HEK293 (cell line): ENCODE results near the gene MADCAM1.

Experiments used
- CTCF ChIA-PET: fragments of 350-600 bp; formaldehyde crosslinking; extraction: SDS; loops from one replicate; lab custom pipeline; 2021; ENCODE audit warnings: antibody characterized with exemption; lab: Yijun Ruan, JAX
- POLR2A ChIA-PET: fragments of 300-600 bp; formaldehyde crosslinking; extraction: SDS; loops from one replicate; lab custom pipeline; 2020; ENCODE audit warnings: antibody characterized with exemption, inconsistent platforms; lab: Yijun Ruan, JAX
- H3K27ac ChIP-seq: fragments of 200-500 bp; sonication (Bioruptor generic); 2 replicates; pipeline ENCODE4 v1.5.1; 2014; ENCODE audit warnings: low read depth, low read length, control low read depth, inconsistent platforms; ENCODE audit errors: extremely low read depth
- H3K36me3 ChIP-seq, 2 experiments: fragments of 200-500 bp in 1 of 2; sonication (Bioruptor generic) in 1 of 2; 1 replicate in 1 of 2; 2 replicates in 1 of 2; pipeline ENCODE4 v1.5.1; 2014 to 2017; ENCODE audit warnings: inconsistent platforms in 2 of 2, low read length in 2 of 2; ENCODE audit not compliant: control insufficient read depth in 2 of 2, insufficient read depth in 1 of 2
- H3K4me1 ChIP-seq: fragments of 200-500 bp; sonication (Bioruptor generic); 2 replicates; pipeline ENCODE4 v1.5.1; 2014; ENCODE audit warnings: mild to moderate bottlenecking, low read length, inconsistent platforms; ENCODE audit not compliant: control insufficient read depth, insufficient read depth
- H3K4me3 ChIP-seq: 2 replicates; pipeline ENCODE4 v1.5.1; 2011; ENCODE audit warnings: low read depth, mild to moderate bottlenecking, control low read depth, low read length, moderate library complexity
- H3K9me3 ChIP-seq: fragments of 200-500 bp; sonication (Bioruptor generic); 2 replicates; pipeline ENCODE4 v1.5.1; 2014; ENCODE audit warnings: low read depth, low read length, inconsistent platforms; ENCODE audit not compliant: control insufficient read depth, insufficient read depth
- PRDM10 ChIP-seq: fragments of 450-650 bp; formaldehyde crosslinking; IDR thresholded peaks from 2 replicates; pipeline ENCODE4 v1.5.1; 2016; ENCODE audit warnings: missing biosample characterization, missing genetic modification characterization
- PRDM2 ChIP-seq: fragments of 450-650 bp; formaldehyde crosslinking; IDR thresholded peaks from 2 replicates; pipeline ENCODE4 v1.5.1; 2016; ENCODE audit warnings: missing biosample characterization, missing genetic modification characterization, borderline replicate concordance
- WT1 ChIP-seq: fragments of 450-650 bp; formaldehyde crosslinking; IDR thresholded peaks from 2 replicates; pipeline ENCODE4 v1.5.1; 2016; ENCODE audit warnings: missing biosample characterization, missing genetic modification characterization
- YY2 ChIP-seq: fragments of 450-650 bp; formaldehyde crosslinking; IDR thresholded peaks from 2 replicates; pipeline ENCODE4 v1.5.1; 2016; ENCODE audit warnings: missing biosample characterization, missing genetic modification characterization
- ZBTB8A ChIP-seq: fragments of 450-650 bp; formaldehyde crosslinking; IDR thresholded peaks from 2 replicates; pipeline ENCODE4 v1.5.1; 2016; ENCODE audit warnings: missing biosample characterization, missing genetic modification characterization
- ZNF157 ChIP-seq: fragments of 450-650 bp; formaldehyde crosslinking; IDR thresholded peaks from 2 replicates; pipeline ENCODE4 v1.5.1; 2016; ENCODE audit warnings: missing biosample characterization, missing genetic modification characterization
- ZNF280C ChIP-seq: fragments of 450-650 bp; formaldehyde crosslinking; IDR thresholded peaks from 2 replicates; pipeline ENCODE4 v1.5.1; 2016; ENCODE audit warnings: missing biosample characterization, missing genetic modification characterization
- ZNF341 ChIP-seq: fragments of 450-650 bp; formaldehyde crosslinking; IDR thresholded peaks from 2 replicates; pipeline ENCODE4; 2016; ENCODE audit warnings: low read depth, missing biosample characterization, missing genetic modification characterization
- ZNF513 ChIP-seq: fragments of 450-650 bp; IDR thresholded peaks from 2 replicates; pipeline ENCODE4 v1.5.1; 2018; ENCODE audit warnings: missing biosample characterization, missing genetic modification characterization
- ZNF529 ChIP-seq: fragments of 450-650 bp; formaldehyde crosslinking; IDR thresholded peaks from 2 replicates; pipeline ENCODE4 v1.5.1; 2017; ENCODE audit warnings: missing genetic modification characterization, missing biosample characterization; ENCODE audit not compliant: insufficient replicate concordance
- ZNF544 ChIP-seq: fragments of 450-650 bp; formaldehyde crosslinking; IDR thresholded peaks from 2 replicates; pipeline ENCODE4 v1.5.0; 2017; ENCODE audit warnings: missing biosample characterization, missing genetic modification characterization
- ZNF707 ChIP-seq: fragments of 450-650 bp; formaldehyde crosslinking; IDR thresholded peaks from 2 replicates; pipeline ENCODE4 v1.5.1; 2016; ENCODE audit warnings: missing biosample characterization, missing genetic modification characterization

Gene MADCAM1

GRCh38 chr19:485077-485476 is 11.2 kb upstream of the MADCAM1 start:
- POLR2A ChIA-PET: interaction anchor here (0.6 to 4.3 kb wide), 3 partner anchors 22 to 201 kb away, joined by 4 to 33 read pairs (median 5); partner anchors contain the start of genes SHC2 and TPGS1
- Histone ChIP-seq H3K27ac (no peak overlapping the region), H3K4me3 (no peak overlapping the region), H3K4me1 (no peaks in the 10 kb centered on the region)
- TF ChIP-seq ZNF157 (peak; percentile 67), PRDM2 (tag by site-specific recombination) (no peak), ZNF280C (tag by site-specific recombination) (no peak), ZNF707 (tag by site-specific recombination) (no peak), ZNF544 (tag by site-specific recombination) (no peak), ZNF341 (tag by site-specific recombination) (peak; percentile 41; the same call in 1 of the 2 replicates), PRDM10 (no peak), WT1 (tag by site-specific recombination) (no peak), ZNF529 (tag by site-specific recombination) (no peak), ZNF513 (tag by site-specific recombination) (no peak), ZBTB8A (tag by site-specific recombination) (no peak), YY2 (tag by site-specific recombination) (no peak)
- TF ChIP-seq, all 188 proteins: peak for 2
- CTCF ChIA-PET: interaction anchor here (0.7 kb wide), 1 partner anchor 22 kb away, joined by 3 read pairs; no protein-coding TSS in a partner anchor
- Histone ChIP-seq H3K36me3 (no peaks in the 10 kb centered on the region), H3K9me3 (no peaks in the 10 kb centered on the region)
